ENCODE measurements around the gene SUGP2. TPM values are rescaled to one million over a fixed set of nuclear protein-coding genes. Genes with fewer than 3 reads are reported as not detected.

Gene SUGP2
- total RNA-seq, 1 donor from 2014 or later = 72.6 TPM

DNA sequence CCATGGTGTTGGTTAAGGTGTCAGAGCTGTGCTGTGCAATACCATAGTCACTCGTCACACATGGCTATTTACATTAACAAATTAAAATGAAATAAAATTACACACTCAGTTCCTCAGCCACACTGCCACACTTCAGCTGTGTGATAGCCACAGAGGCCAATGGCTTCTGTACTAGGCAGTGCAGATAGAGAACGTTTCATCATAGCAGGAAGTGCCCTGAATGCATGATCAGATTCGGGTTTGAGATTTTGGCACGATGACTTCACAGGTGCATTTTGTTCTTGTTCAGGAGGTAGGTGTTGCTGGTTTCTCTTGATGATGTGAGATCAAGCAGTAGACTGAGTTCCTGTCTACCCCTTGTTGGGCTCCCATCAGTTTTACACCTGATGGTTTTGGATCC is 6.6 kb upstream of the SUGP2 start:
- TF ChIP-seq, protein P1, sequence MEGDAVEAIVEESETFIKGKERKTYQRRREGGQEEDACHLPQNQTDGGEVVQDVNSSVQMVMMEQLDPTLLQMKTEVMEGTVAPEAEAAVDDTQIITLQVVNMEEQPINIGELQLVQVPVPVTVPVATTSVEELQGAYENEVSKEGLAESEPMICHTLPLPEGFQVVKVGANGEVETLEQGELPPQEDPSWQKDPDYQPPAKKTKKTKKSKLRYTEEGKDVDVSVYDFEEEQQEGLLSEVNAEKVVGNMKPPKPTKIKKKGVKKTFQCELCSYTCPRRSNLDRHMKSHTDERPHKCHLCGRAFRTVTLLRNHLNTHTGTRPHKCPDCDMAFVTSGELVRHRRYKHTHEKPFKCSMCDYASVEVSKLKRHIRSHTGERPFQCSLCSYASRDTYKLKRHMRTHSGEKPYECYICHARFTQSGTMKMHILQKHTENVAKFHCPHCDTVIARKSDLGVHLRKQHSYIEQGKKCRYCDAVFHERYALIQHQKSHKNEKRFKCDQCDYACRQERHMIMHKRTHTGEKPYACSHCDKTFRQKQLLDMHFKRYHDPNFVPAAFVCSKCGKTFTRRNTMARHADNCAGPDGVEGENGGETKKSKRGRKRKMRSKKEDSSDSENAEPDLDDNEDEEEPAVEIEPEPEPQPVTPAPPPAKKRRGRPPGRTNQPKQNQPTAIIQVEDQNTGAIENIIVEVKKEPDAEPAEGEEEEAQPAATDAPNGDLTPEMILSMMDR (IDR thresholded peaks at IDR 0.05) = no peak
- Histone ChIP-seq H3K27ac (peak overlapping the region; percentile 18), H3K27me3 (ENCODE audit: low read depth) (no peaks in the 10 kb centered on the region), H3K9me3 (no peaks in the 10 kb centered on the region), H3K4me3 (no peak overlapping the region), H3K36me3 (peaks cover 19% of the 10 kb centered on the region), H3K4me1 (peaks cover 19% of the 10 kb centered on the region)
- ATAC-seq (peak in 1 of 2 donors; percentile 18), DNase-seq (no peak)
- intact Hi-C loops (cut with DNase I) = no loop called here

DNA sequence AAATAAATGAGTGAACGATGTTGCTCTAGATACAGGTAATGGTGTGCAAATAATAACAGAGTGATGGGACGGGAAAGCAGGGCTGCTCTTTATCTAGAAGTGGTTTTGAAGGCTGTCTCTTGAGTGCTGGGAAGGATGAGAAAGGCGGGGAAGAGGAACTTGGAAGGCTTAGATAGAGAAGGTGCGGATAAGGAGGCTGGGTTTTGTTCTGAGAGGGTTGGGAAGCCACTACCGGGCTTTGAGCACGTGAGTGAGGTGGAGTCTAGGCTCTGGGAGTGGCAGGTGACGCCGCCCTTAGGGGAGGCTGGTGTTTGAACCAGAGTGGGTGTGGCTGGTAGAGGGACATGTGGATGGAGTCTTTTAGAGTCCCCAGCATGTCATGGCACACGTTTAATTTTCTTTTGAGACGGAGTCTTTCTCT is 897 bp upstream of the SUGP2 start:
- Histone ChIP-seq H3K4me3 (peak overlapping the region; percentile 73), H3K27ac (peak overlapping the region; percentile 97), H3K27me3 (ENCODE audit: low read depth) (no peaks in the 10 kb centered on the region), H3K4me1 (peaks cover 27% of the 10 kb centered on the region), H3K9me3 (no peaks in the 10 kb centered on the region), H3K36me3 (peaks cover 19% of the 10 kb centered on the region)
- DNase-seq = peak; percentile 70
- ATAC-seq = peak; percentile 72 to 75
- TF ChIP-seq, protein P1 (IDR thresholded peaks at IDR 0.05) = no peak
- intact Hi-C loops (cut with DNase I) = no loop called here

DNA sequence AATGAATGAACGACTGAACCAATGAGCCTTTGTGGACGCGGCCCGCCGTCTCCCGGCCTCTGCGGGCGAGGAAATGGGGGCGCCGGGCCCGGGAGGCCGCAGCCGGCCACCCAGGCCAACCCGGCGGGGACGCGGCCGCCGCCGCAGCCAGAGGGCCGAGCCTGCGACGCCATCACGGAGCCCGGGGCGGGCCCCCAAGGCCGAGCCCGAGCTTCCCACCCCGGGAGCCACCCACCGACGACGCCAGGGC is 216 bp downstream of the SUGP2 start:
- intact Hi-C loops (cut with DNase I) = no loop called here
- peak overlapping the region; percentile 97 for H3K27ac ChIP-seq

DNA sequence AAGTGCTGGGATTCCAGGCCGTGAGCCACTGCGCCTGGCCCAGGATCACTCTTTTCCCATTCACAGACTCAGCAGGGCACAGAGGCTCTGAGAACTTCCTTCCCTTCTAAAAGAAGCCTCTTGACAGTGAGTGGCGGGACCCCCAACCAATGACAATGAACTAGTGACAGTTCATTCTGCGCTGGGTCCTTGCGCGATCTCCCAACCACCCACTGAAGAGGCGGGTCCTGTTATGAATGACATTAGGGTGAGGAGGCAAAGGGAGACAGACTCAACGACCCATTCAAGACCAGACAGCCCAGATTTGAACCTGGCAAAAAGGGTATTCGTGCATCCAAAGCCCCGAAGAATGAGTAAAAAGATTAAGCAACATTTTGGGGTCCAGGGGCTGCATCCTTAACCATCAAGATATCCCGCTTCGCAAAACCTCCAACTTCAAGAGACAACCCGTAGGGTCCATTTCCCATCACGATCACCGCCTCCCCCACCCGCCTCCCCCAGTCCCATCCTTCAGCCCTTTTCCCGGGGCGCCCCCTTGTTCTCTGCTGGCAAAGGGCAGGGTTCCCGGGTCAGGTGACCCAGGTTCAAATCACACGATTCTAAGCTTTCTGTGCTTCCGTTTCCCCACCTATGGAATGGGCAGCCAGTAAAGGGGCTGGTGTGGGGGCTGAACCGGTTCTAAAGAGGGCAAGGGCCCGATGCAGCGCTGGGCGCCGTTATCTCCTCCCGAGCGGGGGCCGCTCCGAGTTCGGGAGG is 719 bp downstream of the SUGP2 start:
- Histone ChIP-seq H3K4me1 (peaks cover 27% of the 10 kb centered on the region), H3K9me3 (no peaks in the 10 kb centered on the region), H3K27ac (peak overlapping the region; percentile 97), H3K27me3 (ENCODE audit: low read depth) (no peaks in the 10 kb centered on the region), H3K4me3 (peak overlapping the region; percentile 73), H3K36me3 (peaks cover 34% of the 10 kb centered on the region)
- peak; percentile 89 for DNase-seq
- intact Hi-C loops (cut with DNase I) = no loop called here
- ATAC-seq = peak; percentile 63 to 75
- TF ChIP-seq, protein P1 (IDR thresholded peaks at IDR 0.05) = no peak

More for the DNA sequence above, 216 bp downstream of the SUGP2 start:
- Histone ChIP-seq H3K4me3 (peak overlapping the region; percentile 73), H3K27me3 (ENCODE audit: low read depth) (no peaks in the 10 kb centered on the region), H3K36me3 (peaks cover 29% of the 10 kb centered on the region), H3K4me1 (peaks cover 27% of the 10 kb centered on the region), H3K9me3 (no peaks in the 10 kb centered on the region)
- TF ChIP-seq, protein P1 (IDR thresholded peaks at IDR 0.05) = no peak
- ATAC-seq (no peak), DNase-seq (no peak)

DNA sequence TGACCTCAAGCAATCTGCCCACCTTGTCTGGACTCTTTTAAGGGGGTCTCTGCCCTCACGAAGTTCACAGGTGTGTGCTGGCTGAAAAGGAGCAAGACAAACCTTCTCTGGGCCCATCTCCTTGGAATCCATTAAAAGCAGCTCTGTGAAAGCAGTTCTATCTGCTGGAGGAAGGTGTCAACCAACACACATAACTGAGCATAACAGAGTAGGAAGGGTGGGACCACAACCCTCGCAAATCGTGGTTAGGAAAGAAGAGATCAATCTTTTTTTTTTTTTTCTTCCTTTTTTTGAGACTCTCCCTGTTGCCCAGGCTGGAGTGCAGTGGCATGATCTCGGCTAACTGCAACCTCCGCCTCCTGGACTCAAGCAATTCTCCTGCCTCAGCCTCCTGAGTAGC is 1.4 kb downstream of the SUGP2 start:
- Histone ChIP-seq H3K36me3 (peaks cover 41% of the 10 kb centered on the region), H3K27ac (peak overlapping the region; percentile 97), H3K27me3 (ENCODE audit: low read depth) (no peaks in the 10 kb centered on the region), H3K9me3 (no peaks in the 10 kb centered on the region), H3K4me3 (peak overlapping the region; percentile 73), H3K4me1 (peaks cover 27% of the 10 kb centered on the region)
- ATAC-seq (no peak), DNase-seq (no peak)
- TF ChIP-seq, protein P1 (IDR thresholded peaks at IDR 0.05) = no peak
- intact Hi-C loops (cut with DNase I) = no loop called here
